Activated naive CD4-positive, alpha-beta T cell treated with anti-CD3 and anti-CD28 coated beads, Interleukin-2, amount 50 U/mL, for 72 hours (primary cell): ENCODE data around the gene MPHOSPH10. TPM values are rescaled to one million over a fixed set of nuclear protein-coding genes. Genes with fewer than 3 reads are reported as not detected.
A peak's percentile ranks its signal among the peaks of the same experiment; 100 is the strongest.
"Not testable (repeated sequence)": the region's sequence is repeated elsewhere in the genome, so short reads cannot be mapped to it uniquely, and the experiment has no call there.

Experiments used
- ATAC-seq, 2 donors: fragments of 150-1000 bp; cut with Tn5 transposase; 2 replicates each; pipeline ENCODE4 v1.10.0; 2021; ENCODE audit warnings: mild to moderate bottlenecking in 2 of 2, moderate library complexity in 2 of 2
- DNase-seq, 2 donors: peaks; one replicate each; pipeline ENCODE4 v3.0.0; 2021 to 2022; ENCODE audit warnings: low spot score in 2 of 2
- H3K27ac Mint-ChIP-seq, 2 donors: one replicate each; pipeline ENCODE4 v1.8.0; 2022; ENCODE audit warnings: mild to moderate bottlenecking in 2 of 2, mixed read lengths in 2 of 2
- H3K36me3 Mint-ChIP-seq, 2 donors: one replicate each; pipeline ENCODE4 v1.8.0; 2022; ENCODE audit warnings: mixed read lengths in 2 of 2
- H3K9me3 Mint-ChIP-seq, 2 donors: one replicate each; pipeline ENCODE4 v1.8.0; 2022; ENCODE audit warnings: mixed read lengths in 2 of 2
- total RNA-seq, 2 donors: library from RNA; stranded (reverse); gene quantifications; one replicate each; pipeline ENCODE4 v1.2.3, GENCODE V29; 2022

MPHOSPH10 gene
- total RNA-seq, 2 donors from 2014 or later, result 37.1 to 42.7 TPM

- Mint-ChIP-seq H3K27ac (no peak overlapping the region), H3K36me3 (peaks cover 0 to 5% of the 10 kb centered on the region in 2 donors), H3K9me3 (peaks cover 3 to 4% of the 10 kb centered on the region in 2 donors)
- DNase-seq, result no peak
- ATAC-seq, result no peak
Observed at GRCh38 chr2:71108091-71108490, 22.3 kb upstream of the MPHOSPH10 start.

- DNase-seq, result no peak
- no peak overlapping the region for H3K27ac Mint-ChIP-seq
- no peaks in the 10 kb centered on the region for H3K36me3 Mint-ChIP-seq
- no peaks in the 10 kb centered on the region for H3K9me3 Mint-ChIP-seq
- no peak for ATAC-seq
Observed at GRCh38 chr2:71113843-71114242, 16.6 kb upstream of the MPHOSPH10 start.

GRCh38 chr2:71117063-71117462 lies 13.4 kb upstream of the MPHOSPH10 start:
- DNase-seq (no peak), ATAC-seq (no peak)
- H3K9me3 Mint-ChIP-seq, result no peaks in the 10 kb centered on the region
- no peak overlapping the region for H3K27ac Mint-ChIP-seq
- H3K36me3 Mint-ChIP-seq, result peaks cover 0 to 1% of the 10 kb centered on the region in 2 donors

- DNase-seq (no peak), ATAC-seq (no peak)
- Mint-ChIP-seq H3K36me3 (peaks cover 0 to 13% of the 10 kb centered on the region in 2 donors), H3K9me3 (peaks cover 0 to 4% of the 10 kb centered on the region in 2 donors), H3K27ac (no peak overlapping the region)
Observed at GRCh38 chr2:71120195-71120594, 10.2 kb upstream of the MPHOSPH10 start.

- H3K27ac Mint-ChIP-seq, result peak overlapping the region in 1 of 2 donors; percentile 7
- H3K36me3 Mint-ChIP-seq, result peaks cover 0 to 13% of the 10 kb centered on the region in 2 donors
Observed at GRCh38 chr2:71121479-71121878, 9.0 kb upstream of the MPHOSPH10 start.

GRCh38 chr2:71122387-71123298 lies 7.8 kb upstream of the MPHOSPH10 start:
- Mint-ChIP-seq H3K27ac (peak overlapping the region in 1 of 2 donors; percentile 66), H3K36me3 (peaks cover 0 to 13% of the 10 kb centered on the region in 2 donors), H3K9me3 (peaks cover 0 to 4% of the 10 kb centered on the region in 2 donors)
- no peak for DNase-seq
- ATAC-seq, result no peak

More at GRCh38 chr2:71121479-71121878, 9.0 kb upstream of the MPHOSPH10 start:
- no peak for ATAC-seq
- no peak for DNase-seq
- peaks cover 0 to 4% of the 10 kb centered on the region in 2 donors for H3K9me3 Mint-ChIP-seq

GRCh38 chr2:71125506-71126294 lies 4.7 kb upstream of the MPHOSPH10 start:
- H3K36me3 Mint-ChIP-seq, result peaks cover 9 to 13% of the 10 kb centered on the region in 2 donors
- H3K9me3 Mint-ChIP-seq, result peaks cover 0 to 4% of the 10 kb centered on the region in 2 donors
- no peak for DNase-seq
- no peak overlapping the region for H3K27ac Mint-ChIP-seq
- ATAC-seq, result no peak

- no peak for ATAC-seq
- peaks cover 0 to 4% of the 10 kb centered on the region in 2 donors for H3K9me3 Mint-ChIP-seq
- H3K27ac Mint-ChIP-seq, result no peak overlapping the region
- no peak for DNase-seq
- peaks cover 9 to 13% of the 10 kb centered on the region in 2 donors for H3K36me3 Mint-ChIP-seq
Observed at GRCh38 chr2:71126957-71127356, 3.5 kb upstream of the MPHOSPH10 start.

- DNase-seq, result no peak
Observed at GRCh38 chr2:71129114-71129901, 1.1 kb upstream of the MPHOSPH10 start.

GRCh38 chr2:71129902-71130151 lies 607 bp upstream of the MPHOSPH10 start:
- DNase-seq (no peak), ATAC-seq (peak; percentile 58 to 60)
- Mint-ChIP-seq H3K36me3 (peaks cover 0 to 9% of the 10 kb centered on the region in 2 donors), H3K9me3 (no peaks in the 10 kb centered on the region), H3K27ac (peak overlapping the region in 1 of 2 donors; percentile 96)

More at GRCh38 chr2:71129114-71129901, 1.1 kb upstream of the MPHOSPH10 start:
- Mint-ChIP-seq H3K27ac (peak overlapping the region in 1 of 2 donors; percentile 96), H3K9me3 (no peaks in the 10 kb centered on the region), H3K36me3 (peaks cover 0 to 9% of the 10 kb centered on the region in 2 donors)
- no peak for ATAC-seq

GRCh38 chr2:71130905-71131244 lies 441 bp downstream of the MPHOSPH10 start:
- DNase-seq (no peak), ATAC-seq (peak; percentile 25 to 34)
- H3K27ac Mint-ChIP-seq, result no peak overlapping the region
- H3K36me3 Mint-ChIP-seq, result peaks cover 0 to 9% of the 10 kb centered on the region in 2 donors
- H3K9me3 Mint-ChIP-seq, result no peaks in the 10 kb centered on the region

- H3K36me3 Mint-ChIP-seq, DNase-seq, ATAC-seq, H3K9me3 Mint-ChIP-seq, H3K27ac Mint-ChIP-seq: not testable (repeated sequence)
Observed at GRCh38 chr2:71131387-71132166, 1.1 kb downstream of the MPHOSPH10 start.

- ATAC-seq, result no peak
Observed at GRCh38 chr2:71133603-71134002, 3.2 kb downstream of the MPHOSPH10 start.

GRCh38 chr2:71136174-71136573 lies 5.7 kb downstream of the MPHOSPH10 start:
- no peak overlapping the region for H3K27ac Mint-ChIP-seq
- no peak for ATAC-seq
- peaks cover 0 to 7% of the 10 kb centered on the region in 2 donors for H3K36me3 Mint-ChIP-seq
- no peaks in the 10 kb centered on the region for H3K9me3 Mint-ChIP-seq
- no peak for DNase-seq

More at GRCh38 chr2:71133603-71134002, 3.2 kb downstream of the MPHOSPH10 start:
- no peaks in the 10 kb centered on the region for H3K9me3 Mint-ChIP-seq
- peaks cover 0 to 17% of the 10 kb centered on the region in 2 donors for H3K36me3 Mint-ChIP-seq
- H3K27ac Mint-ChIP-seq, result no peak overlapping the region
- DNase-seq, result no peak

GRCh38 chr2:71143782-71144181 lies 13.3 kb downstream of the MPHOSPH10 start:
- H3K36me3 Mint-ChIP-seq, result peaks cover 9 to 14% of the 10 kb centered on the region in 2 donors
- no peaks in the 10 kb centered on the region for H3K9me3 Mint-ChIP-seq
- ATAC-seq, result no peak
- DNase-seq, result no peak
- no peak overlapping the region for H3K27ac Mint-ChIP-seq

- no peak for DNase-seq
- no peak overlapping the region for H3K27ac Mint-ChIP-seq
- H3K36me3 Mint-ChIP-seq, result peaks cover 12 to 18% of the 10 kb centered on the region in 2 donors
- H3K9me3 Mint-ChIP-seq, result no peaks in the 10 kb centered on the region
- ATAC-seq, result no peak
Observed at GRCh38 chr2:71148506-71149063, 18.2 kb downstream of the MPHOSPH10 start.
